Lung (tissue), 12 donors: ENCODE measurements around the gene NCOA5. TPM values are rescaled to one million over a fixed set of nuclear protein-coding genes. Genes with fewer than 3 reads are reported as not detected.

ENCODE experiments used
- ATAC-seq: fragments of 200-7000 bp; cut with Tn5 transposase; one replicate; pipeline ENCODE4 v1.9.1; 2020; ENCODE audit warnings: moderate number of reproducible peaks; ENCODE audit not compliant: insufficient read depth, low FRiP score
- DNase-seq, 3 donors: peaks; one replicate each; pipeline ENCODE4 v3.0.0-alpha.2; 2013 to 2017
- H3K27ac ChIP-seq, 2 donors: one replicate each; pipeline ENCODE4 v1.5.1; 2013; ENCODE audit warnings: mild to moderate bottlenecking in 2 of 2, moderate library complexity in 2 of 2, control low read depth in 1 of 2, inconsistent platforms in 1 of 2, low read depth in 1 of 2, low read length in 1 of 2
- H3K27me3 ChIP-seq, 3 donors: one replicate each; pipeline ENCODE4 v1.5.1; 2013; ENCODE audit warnings: low read length in 2 of 3; ENCODE audit not compliant: control insufficient read depth in 3 of 3, insufficient read depth in 3 of 3
- H3K36me3 ChIP-seq, 4 donors: one replicate each; pipeline ENCODE4 v1.5.1; 2013; ENCODE audit warnings: low read length in 4 of 4, mild to moderate bottlenecking in 1 of 4, moderate library complexity in 1 of 4; ENCODE audit not compliant: control insufficient read depth in 4 of 4, insufficient read depth in 4 of 4
- H3K4me1 ChIP-seq, 5 donors: one replicate each; pipeline ENCODE4 v1.5.1; 2013; ENCODE audit warnings: low read length in 5 of 5, mild to moderate bottlenecking in 2 of 5, moderate library complexity in 1 of 5; ENCODE audit not compliant: control insufficient read depth in 5 of 5, insufficient read depth in 5 of 5
- H3K4me3 ChIP-seq: one replicate; pipeline ENCODE4 v1.5.1; 2013; ENCODE audit warnings: mild to moderate bottlenecking, control low read depth, moderate library complexity
- H3K9ac ChIP-seq, 2 donors: one replicate each; pipeline ENCODE4 v1.5.1; 2013; ENCODE audit warnings: low read length in 2 of 2, control low read depth in 1 of 2; ENCODE audit not compliant: insufficient read depth in 1 of 2
- H3K9me3 ChIP-seq, 4 donors: one replicate each; pipeline ENCODE4 v1.5.1; 2013; ENCODE audit warnings: low read length in 3 of 4, mild to moderate bottlenecking in 1 of 4, moderate library complexity in 1 of 4; ENCODE audit not compliant: control insufficient read depth in 4 of 4, insufficient read depth in 3 of 4
- WGBS, 2 donors: extraction: QIAGEN DNeasy Blood & Tissue Kit; methylation state at CpG; one replicate each; pipeline ENCODE4 v1.1.7; 2013; 5-methylcytosine and 5-hydroxymethylcytosine counted together
- polyA plus RNA-seq, 2 donors: library from polyadenylated mRNA; stranded (reverse); fragments of 200-250 nt; gene quantifications; one replicate each; pipeline ENCODE4 v1.2.1, GENCODE V29; 2013
- total RNA-seq, 2 donors: library from RNA; depleted of rRNA in 1 of 2; stranded (reverse); fragments of >200 nt in 1 of 2; gene quantifications; one replicate each; pipeline ENCODE4 v1.2.1, GENCODE V29; 2014 to 2021
- TF ChIP-seq, protein P1 (sequence below): IDR thresholded peaks from 2 replicates; pipeline ENCODE4 v1.5.1; 2012; ENCODE audit warnings: mild to moderate bottlenecking; ENCODE audit errors: control extremely low read depth, extremely low read depth
- donor health status: control.
- donor health status: control.
- donor health status: Bipolar disorder and iron deficiency.
- donor health status: healthy.
- donor health status: DM: yes; HTN: yes; CAD: no.

NCOA5 gene
- total and polyA plus RNA-seq, 4 donors: 11.1 to 24.2 (median 15.1) TPM

DNA sequence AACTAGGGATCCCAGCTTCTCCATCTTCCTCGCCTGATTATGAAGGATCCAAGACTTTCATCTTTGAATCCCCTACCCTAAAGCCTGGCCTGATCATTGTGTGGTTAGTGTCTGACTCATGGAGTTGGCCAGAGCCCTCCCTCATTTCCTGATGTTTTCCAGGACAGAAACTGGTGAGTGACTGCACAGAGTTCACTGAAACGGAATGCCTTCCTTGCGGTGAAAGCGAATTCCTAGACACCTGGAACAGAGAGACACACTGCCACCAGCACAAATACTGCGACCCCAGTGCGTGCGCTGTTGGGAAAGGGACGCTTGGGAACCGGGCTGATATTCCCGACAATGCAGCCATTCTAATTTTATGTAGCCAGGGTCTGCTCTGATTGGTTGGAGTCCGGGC is 32.3 kb upstream of the NCOA5 start:
- H3K4me3 ChIP-seq: no peak overlapping the region
- peaks cover 0 to 6% (median 5%) of the 10 kb centered on the region in 5 donors for H3K4me1 ChIP-seq
- WGBS, 2 donors: 73 to 88% methylated on average over 11 of the region's 11 CpGs
- TF ChIP-seq, protein P1, sequence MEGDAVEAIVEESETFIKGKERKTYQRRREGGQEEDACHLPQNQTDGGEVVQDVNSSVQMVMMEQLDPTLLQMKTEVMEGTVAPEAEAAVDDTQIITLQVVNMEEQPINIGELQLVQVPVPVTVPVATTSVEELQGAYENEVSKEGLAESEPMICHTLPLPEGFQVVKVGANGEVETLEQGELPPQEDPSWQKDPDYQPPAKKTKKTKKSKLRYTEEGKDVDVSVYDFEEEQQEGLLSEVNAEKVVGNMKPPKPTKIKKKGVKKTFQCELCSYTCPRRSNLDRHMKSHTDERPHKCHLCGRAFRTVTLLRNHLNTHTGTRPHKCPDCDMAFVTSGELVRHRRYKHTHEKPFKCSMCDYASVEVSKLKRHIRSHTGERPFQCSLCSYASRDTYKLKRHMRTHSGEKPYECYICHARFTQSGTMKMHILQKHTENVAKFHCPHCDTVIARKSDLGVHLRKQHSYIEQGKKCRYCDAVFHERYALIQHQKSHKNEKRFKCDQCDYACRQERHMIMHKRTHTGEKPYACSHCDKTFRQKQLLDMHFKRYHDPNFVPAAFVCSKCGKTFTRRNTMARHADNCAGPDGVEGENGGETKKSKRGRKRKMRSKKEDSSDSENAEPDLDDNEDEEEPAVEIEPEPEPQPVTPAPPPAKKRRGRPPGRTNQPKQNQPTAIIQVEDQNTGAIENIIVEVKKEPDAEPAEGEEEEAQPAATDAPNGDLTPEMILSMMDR: no peak
- H3K9ac ChIP-seq: no peak overlapping the region
- peaks cover 0 to 21% (median 0%) of the 10 kb centered on the region in 4 donors for H3K36me3 ChIP-seq
- H3K27ac ChIP-seq: no peak overlapping the region
- ATAC-seq (no peak), DNase-seq (no peak)
- H3K9me3 ChIP-seq: no peaks in the 10 kb centered on the region
- peaks cover 0 to 17% (median 0%) of the 10 kb centered on the region in 3 donors for H3K27me3 ChIP-seq

DNA sequence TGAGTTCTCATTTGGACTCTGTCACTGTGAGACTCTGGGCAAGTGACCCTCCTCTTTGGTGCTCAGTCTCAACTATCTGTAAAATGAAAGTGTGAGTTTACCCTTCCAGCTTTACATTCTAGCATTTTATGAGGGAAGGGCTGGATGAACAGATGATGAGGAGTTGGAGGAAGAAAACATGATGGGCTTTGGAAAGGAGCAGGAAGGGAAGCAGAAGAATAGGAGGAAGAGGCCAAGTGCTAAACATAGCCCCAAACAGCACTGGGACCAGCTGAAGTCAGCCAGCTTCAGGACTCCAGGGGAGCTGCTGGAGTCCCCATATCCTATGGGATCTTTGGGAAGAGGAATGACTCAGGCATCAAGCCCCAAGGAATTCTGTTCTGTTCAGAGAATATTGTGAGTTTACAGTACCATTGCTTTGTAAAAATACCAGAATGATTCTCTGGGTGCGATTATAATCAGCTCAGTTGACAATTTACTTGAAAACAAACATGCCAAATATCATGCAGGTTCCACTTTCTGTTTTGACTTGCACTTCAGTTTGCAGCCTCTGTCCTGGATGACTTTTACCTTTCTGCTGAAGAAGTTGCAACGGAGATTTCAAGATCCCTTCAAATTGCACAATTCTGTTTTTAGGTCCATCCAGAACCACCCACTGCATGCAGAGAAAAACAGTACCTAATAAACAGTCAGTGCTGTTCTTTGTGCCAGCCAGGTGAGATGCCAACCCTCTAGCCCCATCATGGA is 31.6 kb upstream of the NCOA5 start:
- H3K4me3 ChIP-seq: no peak overlapping the region
- H3K9me3 ChIP-seq: no peaks in the 10 kb centered on the region
- H3K4me1 ChIP-seq: peaks cover 0 to 6% (median 5%) of the 10 kb centered on the region in 5 donors
- H3K27ac ChIP-seq: peak overlapping the region in 1 of 2 donors; percentile 3
- peaks cover 0 to 18% (median 0%) of the 10 kb centered on the region in 4 donors for H3K36me3 ChIP-seq
- H3K27me3 ChIP-seq: peaks cover 0 to 19% (median 0%) of the 10 kb centered on the region in 3 donors
- ATAC-seq: no peak
- 33 to 43% methylated on average over 2 of the region's 2 CpGs for WGBS, 2 donors
- TF ChIP-seq, protein P1: no peak
- peak in 1 of 3 donors; percentile 52 for DNase-seq
- no peak overlapping the region for H3K9ac ChIP-seq

DNA sequence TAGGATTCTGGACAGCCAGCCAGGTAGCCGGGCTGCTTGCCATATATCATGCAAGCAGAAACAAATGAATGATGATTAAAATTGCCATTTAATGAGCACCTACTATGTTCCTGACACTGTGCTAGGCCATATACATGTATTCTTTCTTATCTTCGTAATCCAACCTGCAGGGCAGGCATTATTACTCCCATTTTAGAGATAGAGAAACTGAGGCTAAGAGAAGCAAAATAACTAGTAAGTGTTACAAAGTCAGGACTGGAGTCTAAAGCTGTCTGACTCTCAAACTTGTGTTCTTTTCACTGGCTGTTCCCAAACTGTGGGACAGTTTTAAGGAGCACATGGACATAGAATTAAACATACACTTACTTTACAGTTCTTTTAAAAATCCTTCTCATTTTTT is 30.4 kb upstream of the NCOA5 start:
- H3K4me1 ChIP-seq: peaks cover 0 to 6% (median 5%) of the 10 kb centered on the region in 5 donors
- no peak overlapping the region for H3K9ac ChIP-seq
- TF ChIP-seq, protein P1: no peak
- peaks cover 0 to 19% (median 0%) of the 10 kb centered on the region in 3 donors for H3K27me3 ChIP-seq
- no peak for DNase-seq
- H3K9me3 ChIP-seq: no peaks in the 10 kb centered on the region
- 96 to 98% methylated on average over 2 of the region's 2 CpGs for WGBS, 2 donors
- H3K36me3 ChIP-seq: peaks cover 0 to 17% (median 0%) of the 10 kb centered on the region in 4 donors
- no peak for ATAC-seq
- H3K27ac ChIP-seq: no peak overlapping the region
- no peak overlapping the region for H3K4me3 ChIP-seq
